DOHH2 (cell line): ENCODE measurements around the gene CD247.

Source experiments
- EZH2phosphoT487 ChIP-seq: fragments of 200-600 bp; sonication (generic); IDR thresholded peaks from 2 replicates; pipeline ENCODE4 v1.6.1; 2017; ENCODE audit warnings: borderline replicate concordance, mild to moderate bottlenecking, antibody characterized with exemption, low read length, moderate library complexity, mixed read lengths
- TF ChIP-seq, protein P1 (sequence below): fragments of 200-600 bp; sonication (generic); IDR thresholded peaks from one replicate; pipeline ENCODE4 v1.5.1; 2014; ENCODE audit warnings: antibody characterized with exemption, mild to moderate bottlenecking, low read depth, low read length; ENCODE audit not compliant: poor library complexity, severe bottlenecking

DNA sequence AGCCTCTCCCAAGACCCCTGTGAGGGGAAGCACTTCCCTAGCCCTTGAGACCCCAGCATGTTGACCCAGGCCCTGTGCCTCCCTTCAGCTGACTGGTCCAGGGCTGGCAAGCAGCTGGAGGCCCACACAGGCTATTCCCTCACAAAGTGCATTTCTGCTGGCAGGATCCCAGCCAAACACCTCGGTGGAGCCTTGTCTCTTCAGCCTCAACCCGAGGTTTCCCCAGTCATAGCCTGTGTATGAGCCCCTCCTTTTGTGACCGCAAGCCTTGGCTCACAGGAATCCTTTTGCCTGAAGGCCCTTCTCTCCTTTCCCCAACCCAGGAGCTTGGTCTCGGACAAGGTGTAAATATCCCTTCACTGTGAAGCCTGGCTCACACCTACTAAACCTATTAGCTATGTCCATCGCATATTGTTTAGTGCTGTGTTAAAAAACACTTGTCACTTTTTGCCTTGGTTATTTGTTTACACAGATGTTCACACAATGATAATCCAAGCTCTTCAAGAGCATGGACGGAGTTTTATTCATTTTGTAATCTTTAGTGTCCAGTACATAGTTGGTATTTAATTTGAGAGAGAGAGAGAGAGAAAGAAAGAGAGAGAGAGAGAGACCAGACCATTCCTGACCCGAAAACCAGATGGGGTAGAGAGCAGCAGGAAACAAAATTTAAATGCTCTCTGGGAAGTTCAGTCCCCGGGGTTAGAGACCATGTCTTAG lies 8.5 kb upstream of the CD247 start:
- TF ChIP-seq, protein P1, sequence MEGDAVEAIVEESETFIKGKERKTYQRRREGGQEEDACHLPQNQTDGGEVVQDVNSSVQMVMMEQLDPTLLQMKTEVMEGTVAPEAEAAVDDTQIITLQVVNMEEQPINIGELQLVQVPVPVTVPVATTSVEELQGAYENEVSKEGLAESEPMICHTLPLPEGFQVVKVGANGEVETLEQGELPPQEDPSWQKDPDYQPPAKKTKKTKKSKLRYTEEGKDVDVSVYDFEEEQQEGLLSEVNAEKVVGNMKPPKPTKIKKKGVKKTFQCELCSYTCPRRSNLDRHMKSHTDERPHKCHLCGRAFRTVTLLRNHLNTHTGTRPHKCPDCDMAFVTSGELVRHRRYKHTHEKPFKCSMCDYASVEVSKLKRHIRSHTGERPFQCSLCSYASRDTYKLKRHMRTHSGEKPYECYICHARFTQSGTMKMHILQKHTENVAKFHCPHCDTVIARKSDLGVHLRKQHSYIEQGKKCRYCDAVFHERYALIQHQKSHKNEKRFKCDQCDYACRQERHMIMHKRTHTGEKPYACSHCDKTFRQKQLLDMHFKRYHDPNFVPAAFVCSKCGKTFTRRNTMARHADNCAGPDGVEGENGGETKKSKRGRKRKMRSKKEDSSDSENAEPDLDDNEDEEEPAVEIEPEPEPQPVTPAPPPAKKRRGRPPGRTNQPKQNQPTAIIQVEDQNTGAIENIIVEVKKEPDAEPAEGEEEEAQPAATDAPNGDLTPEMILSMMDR: no peak
- no peak for TF ChIP-seq EZH2phosphoT487
